A673 (cell line): ENCODE measurements around the gene DNAH8. TPM values are rescaled to one million over a fixed set of nuclear protein-coding genes. Genes with fewer than 3 reads are reported as not detected.

Experiments used
- BruUV-seq: library from RNA; stranded (reverse); fragments of 400-500 nt; replicated peaks from 2 replicates; lab custom pipeline; 2021; lab: Mats Ljungman, UMichigan
- CTCF ChIA-PET: fragments of 300-600 bp; sonication (Branson Sonifier 250); formaldehyde crosslinking; loops from one replicate; lab custom pipeline; 2022; ENCODE audit warnings: antibody characterized with exemption; lab: Charles Lee
- POLR2A ChIA-PET: fragments of 300-600 bp; sonication (Branson Sonifier 250); formaldehyde crosslinking; loops from one replicate; lab custom pipeline; 2022; ENCODE audit warnings: antibody characterized with exemption; ENCODE audit not compliant: low non-redundant PET; lab: Charles Lee
- DNase-seq: peaks from one replicate; pipeline ENCODE4 v3.0.0-alpha.2; 2015; ENCODE audit warnings: low spot score
- H3K27ac ChIP-seq: fragments of 200-600 bp; sonication (generic); 2 replicates; pipeline ENCODE4 v1.5.1; 2016; ENCODE audit warnings: mixed run types, low read depth, mild to moderate bottlenecking, mixed read lengths, antibody characterized with exemption, low read length; ENCODE audit not compliant: poor library complexity, severe bottlenecking
- H3K27me3 ChIP-seq: fragments of 200-600 bp; sonication (generic); replicated peaks from 2 replicates; pipeline ENCODE4 v1.6.1; 2017; ENCODE audit warnings: mixed run types, low read depth, mild to moderate bottlenecking, mixed read lengths, antibody characterized with exemption, low read length; ENCODE audit not compliant: insufficient read depth, poor library complexity
- H3K36me3 ChIP-seq: fragments of 200-600 bp; sonication (generic); 2 replicates; pipeline ENCODE4 v1.6.1; 2016; ENCODE audit warnings: mixed run types, mild to moderate bottlenecking, mixed read lengths, antibody characterized with exemption, low read length; ENCODE audit not compliant: insufficient read depth, poor library complexity, severe bottlenecking
- H3K4me1 ChIP-seq: fragments of 200-600 bp; sonication (generic); 2 replicates; pipeline ENCODE4 v1.6.1; 2017; ENCODE audit warnings: mixed run types, mild to moderate bottlenecking, mixed read lengths, antibody characterized with exemption, low read length; ENCODE audit not compliant: insufficient read depth, poor library complexity, severe bottlenecking
- H3K4me3 ChIP-seq: fragments of 200-600 bp; sonication (generic); 2 replicates; pipeline ENCODE4 v1.5.1; 2016; ENCODE audit warnings: low read depth, mixed run types, mild to moderate bottlenecking, mixed read lengths, low read length; ENCODE audit not compliant: poor library complexity, severe bottlenecking
- H3K9me3 ChIP-seq: fragments of 200-600 bp; sonication (generic); 2 replicates; pipeline ENCODE4 v1.6.1; 2016; ENCODE audit warnings: mixed run types, low read depth, mild to moderate bottlenecking, mixed read lengths, antibody characterized with exemption, low read length; ENCODE audit not compliant: poor library complexity, severe bottlenecking
- EZH2 ChIP-seq: fragments of 200-600 bp; sonication (generic); IDR thresholded peaks from 2 replicates; pipeline ENCODE4 v1.6.1; 2017; ENCODE audit warnings: borderline replicate concordance, low read depth, mild to moderate bottlenecking, mixed read lengths, antibody characterized with exemption, low read length; ENCODE audit not compliant: poor library complexity, severe bottlenecking
- intact Hi-C: fragments of 100-400 bp; cut with micrococcal nuclease; formaldehyde crosslinking; loops from one replicate; pipeline ENCODE4 v1.10.0; 2022; ENCODE audit not compliant: unreplicated experiment
- total RNA-seq: library from RNA; stranded (reverse); gene quantifications from 2 replicates; pipeline ENCODE4 v1.2.3, GENCODE V29; 2021
- TF ChIP-seq, protein P1 (sequence below): fragments of 300-800, 200-600 bp; sonication (generic); conservative IDR thresholded peaks from 2 replicates; pipeline ENCODE4 v1.5.1; 2017; ENCODE audit warnings: low read depth, mild to moderate bottlenecking, antibody characterized with exemption, low read length, moderate library complexity, mixed read lengths

The DNAH8 gene
- total RNA-seq, 1 experiment from 2014 or later: not detected

DNA sequence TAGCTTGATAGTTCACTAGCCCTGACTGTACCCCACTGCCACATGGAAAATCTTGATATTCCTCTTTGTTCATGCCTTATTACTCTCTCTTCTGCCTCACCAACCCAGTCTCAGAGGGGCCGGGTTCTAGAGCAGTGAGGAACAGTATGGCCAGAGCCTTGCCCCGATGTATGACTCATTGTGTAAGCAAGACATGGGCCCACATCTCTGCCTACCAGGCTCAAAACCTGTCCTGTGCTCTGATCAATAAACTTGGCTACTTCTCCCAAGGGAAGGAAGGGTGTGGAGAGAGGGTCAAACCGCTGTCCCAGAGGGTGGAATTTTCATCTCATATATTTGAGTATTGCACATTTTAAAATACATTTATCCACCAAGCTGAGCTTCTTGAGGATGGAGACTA, 91.7 kb downstream of the DNAH8 start:
- H3K36me3 ChIP-seq: no peaks in the 10 kb centered on the region
- POLR2A ChIA-PET: no interaction called here
- CTCF ChIA-PET: no interaction called here
- no peaks in the 10 kb centered on the region for H3K9me3 ChIP-seq
- no peak overlapping the region for H3K27ac ChIP-seq
- TF ChIP-seq EZH2: no peak
- TF ChIP-seq, protein P1, sequence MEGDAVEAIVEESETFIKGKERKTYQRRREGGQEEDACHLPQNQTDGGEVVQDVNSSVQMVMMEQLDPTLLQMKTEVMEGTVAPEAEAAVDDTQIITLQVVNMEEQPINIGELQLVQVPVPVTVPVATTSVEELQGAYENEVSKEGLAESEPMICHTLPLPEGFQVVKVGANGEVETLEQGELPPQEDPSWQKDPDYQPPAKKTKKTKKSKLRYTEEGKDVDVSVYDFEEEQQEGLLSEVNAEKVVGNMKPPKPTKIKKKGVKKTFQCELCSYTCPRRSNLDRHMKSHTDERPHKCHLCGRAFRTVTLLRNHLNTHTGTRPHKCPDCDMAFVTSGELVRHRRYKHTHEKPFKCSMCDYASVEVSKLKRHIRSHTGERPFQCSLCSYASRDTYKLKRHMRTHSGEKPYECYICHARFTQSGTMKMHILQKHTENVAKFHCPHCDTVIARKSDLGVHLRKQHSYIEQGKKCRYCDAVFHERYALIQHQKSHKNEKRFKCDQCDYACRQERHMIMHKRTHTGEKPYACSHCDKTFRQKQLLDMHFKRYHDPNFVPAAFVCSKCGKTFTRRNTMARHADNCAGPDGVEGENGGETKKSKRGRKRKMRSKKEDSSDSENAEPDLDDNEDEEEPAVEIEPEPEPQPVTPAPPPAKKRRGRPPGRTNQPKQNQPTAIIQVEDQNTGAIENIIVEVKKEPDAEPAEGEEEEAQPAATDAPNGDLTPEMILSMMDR: no peak
- DNase-seq: no peak
- peaks cover 50% of the 10 kb centered on the region for H3K27me3 ChIP-seq
- no peaks in the 10 kb centered on the region for H3K4me1 ChIP-seq
- H3K4me3 ChIP-seq: no peak overlapping the region
- no TSS peak for BruUV-seq
- intact Hi-C loops: no loop called here

DNA sequence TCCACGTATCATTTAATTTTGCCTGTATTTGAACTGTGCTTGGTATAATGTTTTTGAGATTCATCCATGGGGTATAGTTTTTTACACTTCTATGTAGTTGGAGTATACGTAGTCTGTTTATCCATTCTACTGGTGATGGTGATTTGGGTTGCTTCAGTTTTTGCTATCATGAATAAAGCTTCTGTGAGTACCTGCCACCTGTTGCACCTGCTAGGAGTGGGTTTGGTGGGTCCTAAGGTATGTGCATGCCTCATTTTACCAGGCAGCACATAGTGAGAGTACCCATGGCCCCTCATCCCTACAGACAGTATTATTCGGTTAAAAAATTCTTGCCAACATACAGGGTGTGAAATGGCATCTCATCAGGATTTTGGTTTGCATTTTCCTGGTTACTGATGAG, 92.9 kb downstream of the DNAH8 start:
- Histone ChIP-seq H3K4me3 (no peak overlapping the region), H3K27ac (no peak overlapping the region), H3K9me3 (no peaks in the 10 kb centered on the region), H3K4me1 (no peaks in the 10 kb centered on the region), H3K36me3 (no peaks in the 10 kb centered on the region), H3K27me3 (peaks cover 56% of the 10 kb centered on the region)
- no peak for DNase-seq
- BruUV-seq: no TSS peak
- ChIA-PET POLR2A (no interaction called here), CTCF (no interaction called here)
- intact Hi-C loops: no loop called here
- TF ChIP-seq, protein P1: no peak
- TF ChIP-seq EZH2: no peak

DNA sequence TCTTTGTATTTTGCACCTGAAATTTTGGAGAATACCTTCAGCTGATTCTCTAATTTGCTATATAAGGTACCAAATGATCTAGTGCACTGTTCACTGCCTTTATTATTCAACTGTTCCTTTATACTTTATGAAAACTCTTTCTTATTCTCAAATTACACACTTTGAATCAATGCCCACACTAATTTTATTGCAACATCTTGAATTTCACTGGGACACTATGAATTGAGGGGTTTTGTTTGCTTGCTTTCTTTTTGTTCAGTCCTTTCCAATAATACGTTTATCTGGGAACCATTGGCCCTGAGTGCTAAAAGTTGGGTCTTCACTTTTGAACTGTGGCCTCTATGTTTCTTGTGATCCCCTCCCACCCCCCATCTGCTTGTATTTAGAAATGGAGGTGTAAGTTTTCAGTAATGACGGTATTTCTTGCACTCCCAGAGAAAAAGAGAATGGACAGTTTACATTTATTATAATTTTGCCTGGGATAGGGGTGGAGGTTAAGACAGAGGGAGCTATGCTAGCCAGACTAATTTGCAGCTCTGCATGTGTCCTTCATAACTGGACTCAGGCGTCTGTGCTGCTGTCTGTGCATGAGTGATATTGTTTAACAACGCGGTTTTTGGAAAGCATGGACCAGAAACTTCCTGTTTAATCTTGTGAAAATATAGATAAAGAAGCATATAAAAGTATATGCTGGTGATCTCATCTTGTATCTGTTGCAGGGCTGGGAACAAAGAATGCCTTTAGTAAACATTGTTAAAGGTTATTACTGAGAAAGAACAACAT, 98.1 kb downstream of the DNAH8 start:
- Histone ChIP-seq H3K27ac (no peak overlapping the region), H3K9me3 (no peaks in the 10 kb centered on the region), H3K4me1 (no peaks in the 10 kb centered on the region), H3K36me3 (no peaks in the 10 kb centered on the region), H3K27me3 (peaks cover 44% of the 10 kb centered on the region), H3K4me3 (no peak overlapping the region)
- CTCF ChIA-PET: no interaction called here
- POLR2A ChIA-PET: no interaction called here
- TF ChIP-seq EZH2: no peak
- intact Hi-C loops: no loop called here
- DNase-seq: no peak
- no TSS peak for BruUV-seq
